Endothelial cell of umbilical vein (primary cell): ENCODE data around the gene SCNM1. TPM values are rescaled to one million over a fixed set of nuclear protein-coding genes. Genes with fewer than 3 reads are reported as not detected.

ENCODE experiments used
- BruUV-seq: library from RNA; stranded (reverse); fragments of 400-500 nt; replicated peaks from 2 replicates; lab custom pipeline; 2021; lab: Mats Ljungman, UMichigan
- CTCF ChIA-PET: fragments of 300-600, 350-600 bp; sonication (Branson Sonifier 250); formaldehyde crosslinking; loops from one replicate; lab custom pipeline; 2021; ENCODE audit warnings: antibody characterized with exemption, inconsistent platforms; lab: Charles Lee
- POLR2A ChIA-PET: fragments of 300-600, 350-600 bp; sonication (Branson Sonifier 250); formaldehyde crosslinking; loops from one replicate; lab custom pipeline; 2021; ENCODE audit warnings: antibody characterized with exemption, inconsistent platforms; lab: Charles Lee
- DNase-seq: peaks from one replicate; pipeline ENCODE4 v3.0.0-alpha.2; 2011; ENCODE audit warnings: low read depth, low spot score
- FAIRE-seq: peaks from 2 replicates; lab custom pipeline; 2011; peaks lifted over from hg19 to GRCh38; lab: Jason Lieb, UNC
- H2AFZ ChIP-seq: 2 replicates; pipeline ENCODE4 v1.6.0; 2012; ENCODE audit warnings: low read depth, low read length, control low read depth, inconsistent platforms
- H3K27ac ChIP-seq: 2 replicates; pipeline ENCODE4 v1.5.1; 2011; ENCODE audit warnings: low read depth, mild to moderate bottlenecking, control low read depth, low read length, moderate library complexity; ENCODE audit not compliant: insufficient read depth
- H3K27me3 ChIP-seq, 2 experiments: 2 replicates each; pipeline versions ENCODE4 v1.6.0 to v1.6.1; 2011; ENCODE audit warnings: low read length in 2 of 2, mixed read lengths in 1 of 2; ENCODE audit not compliant: control insufficient read depth in 2 of 2, insufficient read depth in 2 of 2
- H3K36me3 ChIP-seq, 2 experiments: 2 replicates in 1 of 2; 3 replicates in 1 of 2; pipeline ENCODE4 v1.5.1; 2011; ENCODE audit warnings: low read length in 2 of 2, mild to moderate bottlenecking in 1 of 2, moderate library complexity in 1 of 2; ENCODE audit not compliant: control insufficient read depth in 2 of 2, insufficient read depth in 2 of 2; ENCODE audit errors: extremely low read depth in 1 of 2
- H3K4me1 ChIP-seq: 3 replicates; pipeline ENCODE4 v1.5.1; 2011; ENCODE audit warnings: mild to moderate bottlenecking, low read length; ENCODE audit not compliant: control insufficient read depth, insufficient read depth; ENCODE audit errors: extremely low read depth
- H3K4me2 ChIP-seq: 2 replicates; pipeline ENCODE4 v1.6.1; 2011; ENCODE audit warnings: low read length, control low read depth, mixed read lengths; ENCODE audit not compliant: insufficient read depth
- H3K4me3 ChIP-seq, 3 experiments: fragments of 200-600 bp in 1 of 3; sonication (generic), shearing (Covaris generic) in 1 of 3; replicated peaks in 1 of 3; 2 replicates each; pipeline ENCODE4 v1.5.1; 2011 to 2016; ENCODE audit warnings: control low read depth in 3 of 3, low read length in 3 of 3, mild to moderate bottlenecking in 2 of 3, inconsistent platforms in 1 of 3, low read depth in 1 of 3, moderate library complexity in 1 of 3; ENCODE audit not compliant: insufficient read depth in 1 of 3
- H3K79me2 ChIP-seq: 2 replicates; pipeline ENCODE4 v1.6.0; 2012; ENCODE audit warnings: low read length, inconsistent platforms; ENCODE audit not compliant: control insufficient read depth, insufficient read depth
- H3K9ac ChIP-seq: replicated peaks from 2 replicates; pipeline ENCODE3; 2011; ENCODE audit warnings: low read length, control low read depth; ENCODE audit not compliant: insufficient read depth; ENCODE audit errors: extremely low read depth
- H3K9me1 ChIP-seq: replicated peaks from 3 replicates; pipeline ENCODE4 v1.6.0; 2011; ENCODE audit warnings: mild to moderate bottlenecking, low read length; ENCODE audit not compliant: control insufficient read depth, insufficient read depth; ENCODE audit errors: extremely low read depth
- H3K9me3 ChIP-seq: replicated peaks from 2 replicates; pipeline ENCODE4 v1.5.1; 2012; ENCODE audit warnings: low read length, inconsistent platforms; ENCODE audit not compliant: control insufficient read depth, insufficient read depth
- H4K20me1 ChIP-seq: replicated peaks from 2 replicates; pipeline ENCODE3; 2011; ENCODE audit warnings: mild to moderate bottlenecking, low read length; ENCODE audit not compliant: control insufficient read depth, insufficient read depth; ENCODE audit errors: extremely low read depth
- EZH2 ChIP-seq: IDR thresholded peaks from 2 replicates; pipeline ENCODE4 v1.6.1; 2012; ENCODE audit warnings: borderline replicate concordance, low read depth, mild to moderate bottlenecking, moderate library complexity, low read length, inconsistent platforms; ENCODE audit not compliant: severe bottlenecking
- FOS ChIP-seq: IDR thresholded peaks from 2 replicates; pipeline ENCODE4 v1.6.1; 2011; ENCODE audit warnings: mild to moderate bottlenecking, low read length, moderate library complexity, borderline replicate concordance; ENCODE audit not compliant: insufficient read depth
- GATA2 ChIP-seq: IDR thresholded peaks from 2 replicates; pipeline ENCODE4 v1.7.0; 2011; ENCODE audit warnings: low read depth, mild to moderate bottlenecking, moderate library complexity, mixed read lengths, low read length; ENCODE audit not compliant: insufficient read length, insufficient read depth
- JUN ChIP-seq: IDR thresholded peaks from 2 replicates; pipeline ENCODE4 v1.6.1; 2011; ENCODE audit warnings: borderline replicate concordance, low read depth; ENCODE audit not compliant: insufficient read length, insufficient read depth
- MAX ChIP-seq: IDR thresholded peaks from 2 replicates; pipeline ENCODE4 v1.6.1; 2011; ENCODE audit not compliant: insufficient read depth, insufficient read length
- MYC ChIP-seq: IDR thresholded peaks from one replicate; pipeline ENCODE4 v1.6.1; 2011; ENCODE audit warnings: mild to moderate bottlenecking, low read depth, low read length
- POLR2A ChIP-seq: IDR thresholded peaks from 2 replicates; pipeline ENCODE4 v1.6.1; 2012; ENCODE audit warnings: low read depth, mild to moderate bottlenecking, control low read depth, low read length
- POLR2AphosphoS5 ChIP-seq: IDR thresholded peaks from 2 replicates; pipeline ENCODE4 v1.6.1; 2012; ENCODE audit warnings: low read depth, mild to moderate bottlenecking, control low read depth, low read length, moderate library complexity; ENCODE audit not compliant: insufficient read depth
- dilution Hi-C: fragments of 300-500 bp; cut with MboI; formaldehyde crosslinking; loops from one replicate; pipeline ENCODE4 v1.15.0; 2019; ENCODE audit warnings: low sequenced_read_pairs; ENCODE audit not compliant: extremely low pct_ligation_motif_present
- intact Hi-C: fragments of 100-400 bp; cut with micrococcal nuclease; formaldehyde crosslinking; loops from one replicate; pipeline ENCODE4 v1.10.0; 2022
- polyA plus RNA-seq, 4 experiments: library from polyadenylated mRNA; depleted of rRNA in 3 of 4; stranded (reverse) in 3 of 4; unstranded in 1 of 4; fragments of >200 nt; gene quantifications; 2 replicates each; pipeline versions ENCODE4 v1.2.1 to v1.2.3, GENCODE V29; 2011 to 2012; ENCODE audit warnings: missing spikeins in 1 of 4
- total RNA-seq: library from RNA; stranded (reverse); gene quantifications from 2 replicates; pipeline ENCODE4 v1.2.3, GENCODE V29; 2021
- TF ChIP-seq, protein P1 (sequence below), 2 donors: IDR thresholded peaks; 1 replicate in 1 of 2; 2 replicates in 1 of 2; pipeline ENCODE4 v1.5.1; 2011; ENCODE audit warnings: low read length in 2 of 2, mild to moderate bottlenecking in 2 of 2, moderate library complexity in 2 of 2, control low read depth in 1 of 2, inconsistent platforms in 1 of 2, low read depth in 1 of 2; ENCODE audit not compliant: insufficient read depth in 1 of 2; ENCODE audit errors: extremely low read depth in 1 of 2

The SCNM1 gene
- total and polyA plus RNA-seq, 2 donors (not counting 3 experiments of a cell fraction or from before 2014, with no cell fraction given), result 17.3 to 43.1 TPM

DNA sequence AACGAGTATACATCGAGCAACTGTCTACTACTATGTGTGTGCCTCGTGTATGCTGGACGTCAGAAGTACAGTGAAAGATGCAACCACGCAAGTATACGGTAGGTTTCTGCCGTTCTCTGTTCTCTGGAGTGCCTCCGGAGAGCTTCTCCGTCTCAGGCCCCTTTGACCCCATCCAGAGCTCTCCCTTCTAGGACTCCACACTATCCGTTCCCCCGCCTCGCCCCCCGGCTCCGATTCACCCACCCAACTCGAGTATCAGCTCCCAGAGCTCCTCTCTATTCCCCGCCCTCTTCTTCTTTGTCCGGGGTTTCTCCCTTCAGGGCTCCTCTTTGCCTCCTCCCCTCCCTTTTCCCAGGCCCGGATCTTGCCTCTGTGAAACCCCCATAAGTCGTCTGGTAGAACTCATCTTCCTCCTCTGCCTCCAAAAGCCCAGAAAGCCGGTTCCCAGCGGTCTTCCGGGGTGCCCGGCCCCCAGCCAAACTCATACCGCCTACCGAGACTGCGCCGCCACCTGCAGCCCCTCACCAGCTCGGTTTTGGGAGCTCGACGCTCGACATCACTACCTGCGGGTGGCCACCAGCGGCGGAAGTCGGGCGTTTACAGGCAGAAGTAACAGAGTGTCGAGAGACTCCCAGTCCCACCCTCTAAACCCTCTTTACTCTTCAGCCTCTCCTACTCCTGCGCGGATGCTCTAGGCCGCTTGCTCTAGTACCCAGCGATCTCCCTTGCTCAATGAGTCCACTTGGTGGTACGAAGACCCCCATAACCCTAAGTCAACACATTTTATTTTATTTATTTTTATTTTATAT lies 23.9 kb downstream of the SCNM1 start, which contains the start of gene VPS72:
Gene VPS72, minus strand, starts transcription at position 561 of the 809 bp plus-strand sequence. Its CDS starts 76 bp downstream, at position 485.
- POLR2A ChIA-PET, result interaction anchor here (0.9 to 1.3 kb wide), 3 partner anchors 11 to 90 kb away, joined by 3 to 4 read pairs (median 3); no protein-coding TSS in a partner anchor
- Histone ChIP-seq H3K9ac (peak within 1 kb of the TSS; percentile 93), H3K9me1 (no peaks in the 10 kb centered on the region), H3K4me3 (peak within 1 kb of the TSS; percentile 63 to 97 (median 93)), H3K79me2 (peaks cover 31% of the 10 kb centered on the region), H3K27ac (peak within 1 kb of the TSS; percentile 56), H3K36me3 (peaks cover 4 to 5% of the 10 kb centered on the region in 2 experiments), H2AFZ (peak within 1 kb of the TSS; percentile 25), H3K4me2 (peak within 1 kb of the TSS; percentile 98), H3K27me3 (no peaks in the 10 kb centered on the region), H3K9me3 (no peaks in the 10 kb centered on the region), H3K4me1 (peaks cover 10% of the 10 kb centered on the region), H4K20me1 (no peaks in the 10 kb centered on the region)
- DNase-seq, result peak; percentile 91
- BruUV-seq, result no TSS peak
- CTCF ChIA-PET, result interaction anchor here (0.6 to 1.7 kb wide), 10 partner anchors 10 to 194 kb away, joined by 3 to 19 read pairs (median 4); partner anchors contain the start of genes LYSMD1, PSMD4 and SCNM1
- peak; percentile 72 for TF ChIP-seq MYC
- peak; percentile 96 for TF ChIP-seq POLR2AphosphoS5
- no peak for TF ChIP-seq MAX
- TF ChIP-seq JUN, result no peak
- no peak for TF ChIP-seq GATA2
- TF ChIP-seq POLR2A, result peak; percentile 92
- TF ChIP-seq FOS, result no peak
- TF ChIP-seq EZH2, result no peak
- TF ChIP-seq, protein P1, sequence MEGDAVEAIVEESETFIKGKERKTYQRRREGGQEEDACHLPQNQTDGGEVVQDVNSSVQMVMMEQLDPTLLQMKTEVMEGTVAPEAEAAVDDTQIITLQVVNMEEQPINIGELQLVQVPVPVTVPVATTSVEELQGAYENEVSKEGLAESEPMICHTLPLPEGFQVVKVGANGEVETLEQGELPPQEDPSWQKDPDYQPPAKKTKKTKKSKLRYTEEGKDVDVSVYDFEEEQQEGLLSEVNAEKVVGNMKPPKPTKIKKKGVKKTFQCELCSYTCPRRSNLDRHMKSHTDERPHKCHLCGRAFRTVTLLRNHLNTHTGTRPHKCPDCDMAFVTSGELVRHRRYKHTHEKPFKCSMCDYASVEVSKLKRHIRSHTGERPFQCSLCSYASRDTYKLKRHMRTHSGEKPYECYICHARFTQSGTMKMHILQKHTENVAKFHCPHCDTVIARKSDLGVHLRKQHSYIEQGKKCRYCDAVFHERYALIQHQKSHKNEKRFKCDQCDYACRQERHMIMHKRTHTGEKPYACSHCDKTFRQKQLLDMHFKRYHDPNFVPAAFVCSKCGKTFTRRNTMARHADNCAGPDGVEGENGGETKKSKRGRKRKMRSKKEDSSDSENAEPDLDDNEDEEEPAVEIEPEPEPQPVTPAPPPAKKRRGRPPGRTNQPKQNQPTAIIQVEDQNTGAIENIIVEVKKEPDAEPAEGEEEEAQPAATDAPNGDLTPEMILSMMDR (IDR thresholded peaks at IDR 0.05; ENCODE audit: extremely low read depth in 1 of 2, insufficient read depth in 1 of 2, low read depth in 1 of 2, low read length in 2 of 2), result no peak
- intact Hi-C loops (loop anchor here (1.0 to 10.0 kb wide), 3 partner anchors 8 to 955 kb away; partner anchors contain the start of genes ANP32E, LYSMD1 and PIP5K1A), dilution Hi-C loops (no loop called here)
- peak; percentile 94 for FAIRE-seq
